Endothelial cell of hepatic sinusoid (primary cell): ENCODE measurements around the gene TAF4.
"Not testable (repeated sequence)": the region's sequence is repeated elsewhere in the genome, so short reads cannot be mapped to it uniquely, and the experiment has no call there.

Source experiments
- in situ Hi-C: cut with HindIII; loops from 2 replicates; pipeline ENCODE4 v1.10.0; 2017; ENCODE audit warnings: low sequenced_read_pairs

Gene TAF4

DNA sequence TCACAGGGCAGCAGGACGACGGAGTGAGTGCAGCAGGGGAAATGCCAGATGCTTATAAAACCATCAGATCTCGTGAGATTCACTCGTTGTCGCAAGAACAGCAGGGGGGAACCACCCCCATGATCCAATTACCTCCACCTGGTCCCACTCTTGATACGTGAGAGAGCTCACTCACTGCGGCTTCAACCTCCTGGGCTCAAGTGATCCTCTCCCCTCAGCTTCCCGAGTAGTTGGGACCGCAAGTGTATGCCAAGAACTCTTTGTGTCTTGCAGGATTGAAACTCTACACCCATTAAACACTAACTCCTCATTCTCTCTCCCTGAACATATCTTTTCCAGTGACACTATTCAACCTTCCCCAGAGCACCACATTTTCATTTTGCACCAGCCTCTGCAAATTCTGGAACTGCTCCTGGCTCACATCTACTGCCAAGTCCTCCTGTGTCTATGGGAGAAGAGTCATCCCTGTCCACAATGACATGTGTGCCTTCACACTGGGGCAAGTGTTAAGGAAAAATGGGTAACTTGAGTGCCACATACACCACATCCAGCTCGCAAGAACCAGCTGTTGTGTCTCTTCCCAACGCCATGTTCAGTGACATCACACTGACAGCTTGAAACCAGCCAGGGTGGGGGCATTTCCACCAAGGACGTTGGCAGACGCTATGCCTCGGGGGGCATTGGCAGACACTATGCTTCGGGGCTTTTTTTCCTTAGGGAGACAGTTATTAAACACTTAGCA is 14.7 kb upstream of the TAF4 start:
- in situ Hi-C loops, result no loop called here

DNA sequence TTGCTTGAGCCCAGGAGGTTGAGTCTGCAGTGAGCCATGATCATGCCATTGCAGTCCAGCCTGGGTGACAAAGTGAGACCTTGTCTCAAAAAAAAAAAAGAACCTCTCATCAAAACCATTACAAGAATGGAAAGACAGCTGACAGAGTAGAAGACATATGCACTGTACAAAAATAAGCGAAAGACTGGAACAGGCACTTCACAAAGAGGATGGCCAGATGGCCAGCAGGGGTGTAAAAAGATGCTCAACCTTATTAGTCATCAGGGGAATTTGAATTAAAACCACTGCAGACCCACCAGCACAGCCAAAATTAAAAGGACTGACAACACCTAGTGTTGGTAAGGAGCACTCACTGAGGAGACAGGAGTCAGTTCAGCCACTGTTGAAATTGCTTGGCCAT is 13.5 kb upstream of the TAF4 start:
- in situ Hi-C loops, result no loop called here

DNA sequence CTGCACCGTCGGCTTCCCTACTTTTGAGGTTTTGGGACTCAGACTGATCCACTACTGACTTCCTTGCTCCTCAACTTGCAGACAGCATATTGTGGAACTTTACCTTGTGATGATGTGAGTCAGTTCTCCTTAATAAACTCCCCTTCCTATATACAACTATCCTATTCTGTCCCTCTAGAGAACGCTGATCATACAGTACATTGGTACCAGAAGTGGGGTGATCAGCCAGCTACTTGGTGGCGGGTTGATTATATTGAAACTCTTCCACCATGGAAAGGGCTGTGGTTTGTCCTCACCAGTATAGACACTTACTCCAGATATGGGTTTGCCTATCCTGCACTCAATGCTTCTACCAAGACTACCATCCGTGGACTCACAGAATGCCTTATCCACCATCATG is 7.6 kb upstream of the TAF4 start:
- in situ Hi-C loops, result no loop called here

DNA sequence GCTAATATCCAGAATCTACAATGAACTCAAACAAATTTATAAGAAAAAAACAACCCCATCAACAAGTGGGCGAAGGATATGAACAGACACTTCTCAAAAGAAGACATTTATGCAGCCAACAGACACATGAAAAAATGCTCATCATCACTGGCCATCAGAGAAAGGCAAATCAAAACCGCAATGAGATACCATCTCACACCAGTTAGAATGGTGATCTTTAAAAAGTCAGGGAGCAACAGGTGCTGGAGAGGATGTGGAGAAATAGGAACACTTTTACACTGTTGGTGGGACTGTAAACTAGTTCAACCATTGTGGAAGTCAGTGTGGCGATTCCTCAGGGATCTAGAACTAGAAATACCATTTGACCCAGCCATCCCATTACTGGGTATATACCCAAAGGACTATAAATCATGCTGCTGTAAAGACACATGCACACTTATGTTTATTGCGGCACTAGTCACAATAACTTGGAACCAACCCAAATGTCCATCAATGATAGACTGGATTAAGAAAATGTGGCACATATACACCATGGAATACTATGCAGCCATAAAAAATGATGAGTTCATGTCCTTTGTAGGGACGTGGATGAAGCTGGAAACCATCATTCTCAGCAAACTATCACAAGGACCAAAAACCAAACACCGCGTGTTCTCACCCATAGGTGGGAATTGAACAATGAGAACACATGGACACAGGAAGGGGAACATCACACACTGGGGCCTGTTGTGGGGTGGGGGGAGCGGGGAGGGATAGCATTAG is 6.2 kb upstream of the TAF4 start:
- in situ Hi-C loops, result not testable (repeated sequence)

DNA sequence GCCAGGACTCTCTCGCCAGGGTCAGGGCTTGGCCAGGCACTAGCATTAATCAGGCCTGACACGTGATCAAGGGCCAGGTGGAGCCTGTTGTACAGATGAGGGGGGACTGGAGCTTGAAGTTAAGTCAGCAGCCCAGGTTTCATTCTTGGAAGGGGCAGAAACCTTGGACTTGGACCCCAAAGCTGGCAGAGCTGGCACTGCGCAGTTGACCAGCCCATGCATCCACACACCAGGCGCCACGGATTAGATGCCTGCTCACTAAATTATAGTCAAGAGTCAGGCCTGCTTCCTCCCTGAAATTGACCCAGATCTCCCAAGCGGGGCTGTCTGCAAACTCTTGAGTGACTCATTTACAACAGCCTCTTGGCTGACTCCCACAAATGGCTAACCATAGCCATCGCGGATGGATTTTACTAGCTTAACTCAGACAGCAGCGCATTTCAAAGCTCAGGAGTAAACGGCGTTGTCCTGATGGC is 4.1 kb upstream of the TAF4 start:
- in situ Hi-C loops, result no loop called here

DNA sequence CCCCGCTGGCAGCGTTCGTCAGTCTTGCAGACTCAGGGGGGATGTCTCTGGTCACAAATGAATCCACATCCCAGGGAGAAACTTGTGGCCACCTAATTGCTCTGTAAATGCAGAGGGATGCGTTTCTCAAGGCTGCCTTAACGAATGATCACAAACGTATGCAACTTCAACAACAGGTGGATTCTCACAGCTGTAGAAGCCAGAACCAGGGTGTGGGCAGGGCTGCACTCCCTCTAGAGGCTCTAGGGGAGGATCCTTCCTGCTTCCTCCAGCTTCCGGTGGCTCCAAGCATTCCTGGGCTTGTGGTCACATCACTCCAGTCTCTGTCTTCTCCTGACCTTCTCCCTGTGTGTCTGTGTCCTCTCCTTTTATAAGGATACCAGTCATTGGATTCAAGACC is 3.3 kb upstream of the TAF4 start:
- in situ Hi-C loops, result no loop called here

DNA sequence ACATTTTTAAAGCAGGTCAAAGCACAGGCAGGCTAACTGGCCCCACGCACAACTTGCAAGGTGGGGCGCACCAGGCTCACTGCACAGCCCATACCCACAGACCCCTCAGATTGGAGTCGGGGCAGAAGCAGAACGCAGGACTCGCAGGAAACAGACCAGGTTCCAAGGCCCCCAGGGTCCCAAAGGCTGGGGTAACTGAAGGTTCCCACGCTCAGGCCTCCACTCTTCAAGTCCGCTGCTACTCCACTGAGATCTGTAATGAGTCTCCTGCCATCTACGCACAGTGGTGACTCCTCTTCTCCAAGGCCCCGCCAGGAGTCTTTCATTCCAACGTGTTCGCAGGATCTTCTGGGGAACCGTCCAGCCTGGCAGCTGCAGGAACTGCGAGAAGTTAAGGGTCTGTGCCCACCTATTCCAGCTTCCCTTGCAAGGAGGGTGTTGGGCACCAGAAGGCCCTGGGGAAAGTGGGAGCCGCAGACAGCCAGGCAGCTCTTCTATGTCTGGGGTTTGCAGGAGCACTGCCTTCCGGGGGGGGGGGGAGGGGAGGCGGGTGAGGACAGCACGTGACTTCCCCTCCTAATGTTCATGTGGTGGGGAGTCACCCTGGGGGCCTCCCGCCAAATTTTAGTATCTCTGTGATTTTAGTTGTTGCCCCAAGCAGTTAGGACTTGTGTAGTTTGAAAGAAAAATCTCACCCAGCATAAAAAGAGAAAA is 2.0 kb upstream of the TAF4 start:
- in situ Hi-C loops, result no loop called here

DNA sequence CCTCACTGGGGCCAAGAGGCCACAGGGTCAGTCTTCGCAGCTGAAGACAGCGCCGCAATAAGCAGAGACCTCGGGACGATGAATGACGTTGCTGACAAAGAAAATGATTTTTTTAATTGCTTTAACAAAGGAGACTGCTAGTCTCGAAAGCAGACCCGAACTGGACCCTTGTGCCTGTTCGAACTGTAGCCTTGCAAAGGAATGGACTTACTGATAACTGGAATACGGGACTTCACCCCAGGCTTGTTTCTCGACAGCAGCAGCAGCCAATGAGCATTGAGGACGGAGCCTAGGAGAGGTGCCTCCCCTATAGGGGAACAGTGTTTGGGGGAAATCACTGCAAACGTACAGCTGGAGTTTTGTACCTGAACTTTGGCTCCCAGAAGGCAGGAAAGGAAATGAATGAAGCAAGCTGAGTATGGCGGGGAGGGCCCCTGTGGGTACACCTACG is 1.3 kb upstream of the TAF4 start:
- in situ Hi-C loops, result no loop called here

DNA sequence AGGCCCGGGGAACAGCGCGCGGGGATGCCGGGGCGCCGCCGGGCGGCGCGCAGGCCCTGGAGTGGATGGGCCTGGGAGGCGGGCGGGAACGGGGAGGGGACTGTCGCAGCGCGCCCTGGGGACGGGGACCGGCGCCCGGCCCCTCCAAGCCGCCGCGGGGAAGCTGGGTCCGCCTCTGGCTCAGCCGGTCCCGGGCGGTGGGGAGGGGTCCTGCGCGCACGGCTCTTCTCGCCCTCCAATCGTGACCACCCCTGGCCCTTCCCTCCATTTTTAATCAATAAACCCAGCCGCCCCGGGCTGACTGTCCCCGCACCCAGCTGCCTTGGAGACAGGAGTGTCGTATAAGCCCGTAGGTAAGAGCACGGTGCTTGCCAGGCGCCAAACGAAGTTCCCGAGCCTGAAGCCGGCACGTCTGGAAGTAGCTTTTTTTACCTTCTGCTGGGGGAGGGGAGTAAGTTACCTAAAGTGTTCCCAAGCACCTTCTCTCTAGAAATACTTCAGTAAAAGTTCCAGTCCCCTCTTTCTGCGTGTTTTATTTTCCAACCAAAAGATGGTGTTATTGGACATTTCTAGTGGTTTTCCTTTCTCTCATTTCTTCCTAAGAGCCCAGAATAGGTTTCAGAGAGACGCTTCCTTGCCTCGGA is 780 bp upstream of the TAF4 start:
- in situ Hi-C loops, result no loop called here

DNA sequence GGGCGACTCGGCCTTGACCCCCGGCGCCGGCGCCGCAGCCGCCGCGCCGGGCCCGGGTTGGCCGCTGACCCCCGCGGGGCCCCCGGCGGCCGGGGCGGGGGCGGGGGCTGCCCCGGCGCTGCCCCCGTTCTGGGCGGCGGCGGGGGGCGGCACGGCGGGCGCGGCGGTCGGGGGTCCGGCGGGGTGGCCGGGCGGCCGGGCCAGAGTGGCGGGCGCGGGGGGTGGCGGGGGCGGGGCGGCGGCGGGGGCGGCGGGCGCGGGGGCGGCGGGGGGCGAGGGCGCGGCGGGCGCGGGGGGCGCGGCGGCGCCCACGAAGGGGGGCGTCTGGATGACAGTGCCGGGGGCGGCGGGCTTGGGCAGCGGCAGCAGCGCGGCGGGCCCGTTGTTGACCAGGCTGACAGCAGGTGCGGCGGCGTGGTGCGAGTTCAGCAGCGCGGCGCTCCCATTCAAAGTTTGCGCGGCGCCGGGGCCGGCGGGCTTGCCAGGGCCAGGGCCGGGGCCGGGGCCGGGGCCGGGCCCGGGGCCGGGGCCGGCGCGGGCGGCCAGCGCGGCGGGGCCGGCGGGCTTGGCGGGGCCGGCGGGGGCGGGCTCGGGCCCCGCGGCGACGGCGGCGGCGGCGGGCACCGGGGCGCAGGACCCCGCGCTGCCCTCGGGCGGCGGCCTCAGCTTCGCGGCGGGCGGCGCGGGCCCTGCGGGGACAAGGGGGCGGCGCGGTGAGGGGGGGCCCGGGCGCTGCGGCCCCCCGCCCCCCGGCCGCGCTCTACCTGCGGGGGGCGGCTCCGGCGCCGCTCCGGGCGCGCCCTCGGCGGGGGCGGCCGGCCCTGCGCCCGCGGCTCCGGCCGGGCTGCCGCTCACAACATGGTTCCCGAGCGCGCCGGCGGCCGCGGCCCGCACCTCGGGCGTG is 659 bp downstream of the TAF4 start:
- in situ Hi-C loops, result loop anchor here (5.0 kb wide), 1 partner anchor 43 kb away; no protein-coding TSS in a partner anchor

DNA sequence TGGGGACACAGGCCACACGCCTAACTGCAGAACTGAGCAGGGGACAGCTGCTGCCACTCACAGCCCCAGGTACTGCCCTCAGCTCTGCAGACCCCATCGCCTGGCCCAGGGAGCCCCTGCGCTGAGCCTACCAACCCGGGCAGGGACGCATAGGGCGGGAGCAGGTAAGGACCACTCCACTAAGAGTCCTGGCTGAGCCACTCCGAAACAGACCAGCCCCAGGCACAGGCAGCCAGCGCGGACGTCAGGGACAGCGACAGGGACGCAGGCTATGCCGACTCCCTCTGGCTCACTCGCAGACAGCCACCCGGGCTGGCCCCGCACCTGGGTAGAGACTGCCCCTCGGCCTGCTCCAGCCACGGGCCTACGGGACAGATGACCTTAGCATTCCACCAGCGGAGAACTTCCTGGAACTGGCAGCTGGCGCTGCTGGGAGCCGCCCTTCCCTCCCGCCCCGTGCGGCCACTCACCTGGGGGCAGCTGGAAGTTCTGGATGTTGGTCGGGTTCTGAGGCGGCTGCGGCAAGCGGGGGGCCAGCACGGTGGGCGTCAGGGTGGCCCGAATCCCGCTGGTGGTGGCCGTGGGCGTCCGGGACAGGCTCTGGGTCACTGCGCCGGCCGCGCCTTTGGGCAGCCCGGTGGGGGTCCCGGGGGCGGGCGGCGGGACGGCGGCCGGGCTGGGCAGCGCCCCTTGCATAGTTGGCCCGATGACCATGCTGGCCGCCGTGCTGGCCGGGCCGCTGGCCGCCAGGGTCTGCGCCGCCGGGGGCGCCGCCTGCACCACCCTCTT is 1.5 kb downstream of the TAF4 start:
- in situ Hi-C loops, result loop anchor here (5.0 kb wide), 1 partner anchor 42 kb away; no protein-coding TSS in a partner anchor

DNA sequence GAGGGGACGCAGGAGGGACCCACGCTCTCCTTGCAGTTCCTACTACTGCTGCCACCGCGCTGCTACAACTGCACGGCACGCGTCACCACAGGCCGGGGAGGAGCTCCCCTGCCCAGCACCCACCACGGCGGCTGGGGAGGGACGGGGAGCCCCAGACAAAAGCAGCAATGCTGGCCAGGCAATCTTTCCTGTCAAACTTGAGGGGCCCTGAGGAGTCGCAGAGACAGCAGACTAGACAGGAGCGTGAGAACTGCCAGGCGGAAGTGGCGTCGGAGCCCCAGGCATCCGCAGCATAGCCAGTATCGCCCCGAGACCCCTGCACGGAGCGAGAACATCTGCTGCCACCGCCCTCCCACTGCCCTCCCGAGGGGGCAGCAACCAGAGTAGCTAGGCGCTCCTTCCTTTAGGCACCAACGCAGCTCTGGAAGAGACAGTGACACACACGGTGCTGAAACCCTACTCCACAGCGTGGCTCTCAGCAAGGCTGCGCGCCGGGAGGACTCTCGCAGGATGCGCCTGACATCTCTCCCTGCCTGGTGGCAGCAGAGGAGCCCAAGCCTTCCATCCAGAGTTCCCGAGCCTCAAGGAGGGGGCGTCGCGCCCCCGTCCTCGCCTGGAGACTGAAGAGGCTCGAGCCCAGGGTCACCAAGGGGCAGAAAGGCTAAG is 2.2 kb downstream of the TAF4 start:
- in situ Hi-C loops, result loop anchor here (5.0 kb wide), 1 partner anchor 41 kb away; no protein-coding TSS in a partner anchor

DNA sequence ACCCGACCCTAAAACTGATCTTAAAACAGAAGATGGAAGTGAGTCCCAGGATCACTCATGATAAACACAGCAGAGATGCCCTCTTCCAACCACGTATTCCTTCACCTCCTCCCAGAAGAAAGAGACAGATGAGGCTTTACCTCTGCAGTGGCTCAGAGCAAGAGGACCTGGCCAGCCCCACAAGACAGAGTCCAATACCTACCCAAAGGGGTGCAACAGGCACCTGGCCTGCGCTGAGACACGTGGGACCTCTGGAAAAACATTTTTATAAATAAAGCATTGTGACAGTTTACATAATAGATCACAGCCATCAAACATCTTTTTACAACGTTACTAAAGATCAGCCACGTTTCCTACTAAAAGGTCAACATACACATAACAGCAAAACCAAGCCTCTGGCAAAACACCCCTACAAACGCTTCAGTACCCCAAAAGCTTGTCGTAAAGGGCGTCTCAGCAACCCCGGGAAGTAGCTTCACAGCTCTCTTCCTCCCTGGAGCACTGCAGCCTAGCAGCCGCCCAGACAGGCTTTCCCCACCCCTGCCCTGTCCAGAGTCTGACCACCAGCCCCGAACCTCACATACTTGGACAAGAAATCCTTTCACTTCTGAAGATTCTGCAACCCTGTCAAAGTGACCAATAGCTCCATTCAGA is 2.9 kb downstream of the TAF4 start:
- in situ Hi-C loops, result loop anchor here (5.0 kb wide), 1 partner anchor 40 kb away; no protein-coding TSS in a partner anchor

DNA sequence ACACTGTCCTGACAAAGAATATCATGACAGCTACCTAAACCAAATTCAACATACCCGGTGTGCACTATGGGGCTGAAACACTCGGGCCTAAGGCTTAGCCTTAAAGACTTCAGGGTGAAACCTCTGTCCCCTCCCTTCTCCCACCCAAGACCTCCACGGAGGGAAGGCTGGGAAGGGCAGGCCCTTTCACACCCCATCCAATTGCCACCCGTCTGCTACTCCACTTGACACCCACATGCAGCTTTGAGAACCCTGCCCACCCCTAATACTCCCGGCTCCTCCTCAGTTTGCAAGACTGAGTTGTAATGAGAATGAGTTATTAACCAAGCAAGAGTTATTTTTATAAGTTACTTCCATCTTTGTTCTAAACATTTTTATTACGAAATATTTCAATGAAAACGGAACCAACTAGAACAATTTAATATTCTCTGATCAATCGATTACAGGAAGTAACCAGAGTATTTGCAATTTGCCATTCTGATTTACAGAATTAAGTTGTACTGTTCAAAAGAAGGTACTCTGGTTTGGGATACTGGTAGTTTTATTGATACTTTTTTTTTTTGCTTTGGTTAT is 3.7 kb downstream of the TAF4 start:
- in situ Hi-C loops, result loop anchor here (5.0 kb wide), 1 partner anchor 40 kb away; no protein-coding TSS in a partner anchor

DNA sequence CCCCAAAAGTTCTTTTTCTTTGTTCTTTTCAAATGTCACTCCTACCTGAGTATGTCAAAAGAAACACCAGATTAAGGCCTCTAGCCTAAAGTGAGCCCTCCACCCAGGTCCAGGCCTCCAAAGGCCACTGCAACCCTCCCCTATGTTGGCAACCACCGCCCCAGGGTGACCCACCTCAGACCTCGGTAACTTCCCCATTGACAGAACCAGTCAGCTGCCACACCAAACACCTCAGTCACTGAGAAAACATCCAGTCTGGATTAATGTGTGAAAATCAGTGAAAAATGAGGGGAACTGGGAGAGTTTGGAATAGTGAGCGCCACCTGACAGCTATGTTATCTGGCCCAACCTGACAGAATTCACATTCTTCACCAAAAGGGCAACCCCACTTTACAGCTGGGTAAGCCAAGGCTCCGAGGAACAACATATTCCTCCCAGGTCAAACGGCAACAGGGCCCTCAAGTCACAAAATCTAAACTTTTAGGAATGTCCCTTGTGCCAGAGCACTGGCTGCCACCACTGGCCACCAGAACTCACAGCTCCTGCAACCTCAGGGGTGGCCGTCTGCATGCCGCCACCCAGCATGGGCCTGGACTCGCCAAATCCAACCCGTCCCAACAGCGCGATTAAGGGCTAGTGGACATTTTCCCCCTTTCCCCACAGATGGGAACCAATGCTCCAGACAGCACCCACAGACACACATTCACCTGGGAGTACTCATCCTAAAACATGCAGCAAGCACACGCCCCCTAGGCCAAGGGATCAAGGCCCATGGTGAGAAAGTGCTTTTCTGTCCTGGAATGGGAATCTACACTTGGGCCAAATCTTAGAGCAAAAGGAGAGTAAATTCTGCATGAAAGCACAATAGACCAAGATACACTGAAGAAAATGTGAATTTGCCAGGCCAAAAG is 4.8 kb downstream of the TAF4 start:
- in situ Hi-C loops, result loop anchor here (5.0 kb wide), 1 partner anchor 39 kb away; no protein-coding TSS in a partner anchor

DNA sequence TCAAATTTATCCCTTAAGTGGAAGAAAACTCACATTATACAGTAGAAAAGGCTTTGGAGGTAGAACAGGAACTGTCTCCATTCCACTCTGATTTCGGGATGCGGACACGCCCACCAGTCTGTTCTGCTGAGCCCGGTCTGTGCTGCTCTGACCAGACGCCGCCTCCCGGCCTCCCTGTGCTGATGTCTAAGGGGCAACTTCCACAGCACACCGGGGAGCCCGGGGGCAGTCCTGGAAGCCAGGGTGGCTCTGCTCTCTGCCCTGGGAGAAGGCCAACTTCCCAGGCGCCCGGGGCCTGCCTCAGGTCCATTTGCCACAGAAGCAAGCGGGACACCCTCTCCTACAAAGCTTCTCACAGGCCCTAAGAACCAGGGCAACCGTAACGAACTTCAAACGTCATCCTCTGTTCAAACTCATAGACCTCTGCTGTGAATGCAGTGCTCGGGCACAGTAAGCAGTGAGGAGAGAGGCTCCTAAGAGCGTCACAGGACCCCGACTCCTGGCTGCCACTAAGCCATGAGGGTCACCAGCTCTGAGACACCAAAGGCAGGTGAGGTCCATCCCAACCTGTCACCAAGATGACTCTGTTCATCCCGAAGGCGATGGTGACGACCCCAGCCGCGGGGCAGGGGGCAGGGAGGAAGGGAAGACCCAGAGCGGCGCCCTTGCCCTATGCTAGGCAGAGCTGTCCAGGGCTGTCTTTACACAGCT is 5.6 kb downstream of the TAF4 start:
- in situ Hi-C loops, result loop anchor here (5.0 kb wide), 1 partner anchor 38 kb away; no protein-coding TSS in a partner anchor
